PC-9 (cell line): Measurements from ENCODE around the gene ME3. TPM values are rescaled to one million over a fixed set of nuclear protein-coding genes. Genes with fewer than 3 reads are reported as not detected.

ENCODE experiments used
- BruUV-seq: library from RNA; stranded (reverse); fragments of 400-500 nt; replicated peaks from 2 replicates; lab custom pipeline; 2021; lab: Mats Ljungman, UMichigan
- CTCF ChIA-PET: fragments of 300-600 bp; sonication (Branson Sonifier 250); formaldehyde crosslinking; loops from one replicate; lab custom pipeline; 2022; ENCODE audit warnings: antibody characterized with exemption; lab: Charles Lee
- POLR2A ChIA-PET: fragments of 300-600 bp; sonication (Branson Sonifier 250); formaldehyde crosslinking; loops from one replicate; lab custom pipeline; 2022; ENCODE audit warnings: antibody characterized with exemption; ENCODE audit not compliant: unreplicated experiment; lab: Charles Lee
- DNase-seq, 2 experiments: peaks; one replicate each; pipeline versions ENCODE4 v3.0.0 to v3.0.0-alpha.2; 2015 to 2022; ENCODE audit warnings: mixed read lengths in 1 of 2
- H2AFZ ChIP-seq: fragments of 200-600 bp; sonication (generic); 2 replicates; pipeline ENCODE4 v1.8.1; 2017; ENCODE audit warnings: antibody characterized with exemption
- H3F3A ChIP-seq: fragments of 200-600 bp; sonication (generic); 2 replicates; pipeline ENCODE4 v1.8.1; 2017; ENCODE audit warnings: antibody characterized with exemption, mild to moderate bottlenecking, low read depth; ENCODE audit not compliant: insufficient read depth
- H3K27ac ChIP-seq: fragments of 200-600 bp; sonication (generic); 2 replicates; pipeline ENCODE4 v1.6.1; 2016; ENCODE audit warnings: mixed run types
- H3K27me3 ChIP-seq: fragments of 200-600 bp; sonication (generic); 2 replicates; pipeline ENCODE4 v1.6.1; 2016; ENCODE audit warnings: low read depth, mixed run types; ENCODE audit not compliant: insufficient read depth
- H3K36me3 ChIP-seq: fragments of 200-600 bp; sonication (generic); 2 replicates; pipeline ENCODE4 v1.6.1; 2016; ENCODE audit warnings: low read depth, mixed run types
- H3K4me1 ChIP-seq: fragments of 200-600 bp; sonication (generic); replicated peaks from 2 replicates; pipeline ENCODE4 v1.6.1; 2016; ENCODE audit warnings: mixed run types; ENCODE audit not compliant: insufficient read depth
- H3K4me2 ChIP-seq: fragments of 200-600 bp; sonication (generic); 2 replicates; pipeline ENCODE4 v1.6.1; 2017; ENCODE audit warnings: mixed run types
- H3K4me3 ChIP-seq: fragments of 200-600 bp; sonication (generic); 2 replicates; pipeline ENCODE4 v1.6.1; 2016; ENCODE audit warnings: mixed run types
- H3K79me2 ChIP-seq: fragments of 200-600 bp; sonication (generic); 2 replicates; pipeline ENCODE4 v1.6.1; 2017; ENCODE audit warnings: low read depth, mixed run types
- H3K9me2 ChIP-seq: fragments of 200-600 bp; sonication (generic); 2 replicates; pipeline ENCODE4 v1.8.1; 2017; ENCODE audit warnings: mild to moderate bottlenecking; ENCODE audit not compliant: insufficient read depth
- H3K9me3 ChIP-seq: fragments of 200-600 bp; sonication (generic); 2 replicates; pipeline ENCODE4 v1.8.1; 2016; ENCODE audit warnings: low read depth; ENCODE audit not compliant: insufficient read depth
- H4K20me1 ChIP-seq: fragments of 200-600 bp; sonication (generic); 2 replicates; pipeline ENCODE4 v1.8.1; 2017; ENCODE audit not compliant: insufficient read depth
- CTCF ChIP-seq: fragments of 200-600 bp; sonication (generic); conservative IDR thresholded peaks from 2 replicates; pipeline ENCODE4 v1.6.1; 2017; ENCODE audit warnings: mixed run types, antibody characterized with exemption, mild to moderate bottlenecking, moderate library complexity
- EZH2 ChIP-seq: fragments of 200-600 bp; sonication (generic); IDR thresholded peaks from 2 replicates; pipeline ENCODE4 v1.8.0; 2017; ENCODE audit warnings: antibody characterized with exemption, low read depth
- intact Hi-C: fragments of 100-400 bp; cut with micrococcal nuclease; formaldehyde crosslinking; loops from one replicate; pipeline ENCODE4 v1.10.0; 2022; ENCODE audit not compliant: unreplicated experiment
- total RNA-seq: library from RNA; stranded (reverse); gene quantifications from 2 replicates; pipeline ENCODE4 v1.2.3, GENCODE V29; 2021

ME3 gene
- total RNA-seq, 1 experiment from 2014 or later: 34.0 TPM

GRCh38 chr11:86440843-86441242 lies 231.6 kb downstream of the ME3 start:
- H3K9me3 ChIP-seq: no peaks in the 10 kb centered on the region; the same call in 1 of the 2 replicates
- H3K27ac ChIP-seq: no peak overlapping the region
- H3K4me2 ChIP-seq: no peak overlapping the region
- H3K36me3 ChIP-seq: no peaks in the 10 kb centered on the region
- no peaks in the 10 kb centered on the region for H4K20me1 ChIP-seq
- H3F3A ChIP-seq: no peaks in the 10 kb centered on the region
- no peak overlapping the region for H2AFZ ChIP-seq
- intact Hi-C loops: no loop called here
- peaks cover 10% of the 10 kb centered on the region for H3K4me1 ChIP-seq
- no peaks in the 10 kb centered on the region for H3K9me2 ChIP-seq
- BruUV-seq: no TSS peak
- CTCF ChIA-PET: no interaction called here
- DNase-seq: no peak
- H3K4me3 ChIP-seq: no peak overlapping the region
- H3K79me2 ChIP-seq: no peaks in the 10 kb centered on the region
- TF ChIP-seq EZH2 (no peak), CTCF (no peak)
- POLR2A ChIA-PET: no interaction called here
- no peaks in the 10 kb centered on the region for H3K27me3 ChIP-seq

- no peaks in the 10 kb centered on the region for H3K36me3 ChIP-seq
- no peaks in the 10 kb centered on the region for H3F3A ChIP-seq
- H3K79me2 ChIP-seq: no peaks in the 10 kb centered on the region
- H3K9me3 ChIP-seq: no peaks in the 10 kb centered on the region; the same call in 1 of the 2 replicates
- H3K4me2 ChIP-seq: no peak overlapping the region
- ChIA-PET CTCF (no interaction called here), POLR2A (no interaction called here)
- H3K27ac ChIP-seq: no peak overlapping the region
- H3K27me3 ChIP-seq: no peaks in the 10 kb centered on the region
- BruUV-seq: no TSS peak
- TF ChIP-seq CTCF: no peak
- TF ChIP-seq EZH2: no peak
- H3K9me2 ChIP-seq: no peaks in the 10 kb centered on the region
- no peak overlapping the region for H2AFZ ChIP-seq
- H4K20me1 ChIP-seq: no peaks in the 10 kb centered on the region
- intact Hi-C loops: no loop called here
- H3K4me3 ChIP-seq: no peak overlapping the region
- DNase-seq: no peak
- peaks cover 10% of the 10 kb centered on the region for H3K4me1 ChIP-seq
These were observed 232.1 kb downstream of the ME3 start for GRCh38 chr11:86440305-86440716.

GRCh38 chr11:86438685-86439084 lies 233.7 kb downstream of the ME3 start:
- peaks cover 10% of the 10 kb centered on the region for H3K4me1 ChIP-seq
- no peak overlapping the region for H3K4me3 ChIP-seq
- no peaks in the 10 kb centered on the region for H3K9me2 ChIP-seq
- no peak for TF ChIP-seq CTCF
- TF ChIP-seq EZH2: no peak
- no peaks in the 10 kb centered on the region for H3F3A ChIP-seq
- H3K36me3 ChIP-seq: no peaks in the 10 kb centered on the region
- intact Hi-C loops: no loop called here
- peak in 1 of 2 experiments; percentile 52 for DNase-seq
- ChIA-PET POLR2A (no interaction called here), CTCF (no interaction called here)
- BruUV-seq: no TSS peak
- no peak overlapping the region for H3K27ac ChIP-seq
- H4K20me1 ChIP-seq: no peaks in the 10 kb centered on the region
- no peaks in the 10 kb centered on the region for H3K27me3 ChIP-seq
- H3K79me2 ChIP-seq: no peaks in the 10 kb centered on the region
- no peaks in the 10 kb centered on the region; the same call in 1 of the 2 replicates for H3K9me3 ChIP-seq
- no peak overlapping the region for H2AFZ ChIP-seq
- H3K4me2 ChIP-seq: no peak overlapping the region
